Measurements from ENCODE around the gene SLCO2A1.

DNA sequence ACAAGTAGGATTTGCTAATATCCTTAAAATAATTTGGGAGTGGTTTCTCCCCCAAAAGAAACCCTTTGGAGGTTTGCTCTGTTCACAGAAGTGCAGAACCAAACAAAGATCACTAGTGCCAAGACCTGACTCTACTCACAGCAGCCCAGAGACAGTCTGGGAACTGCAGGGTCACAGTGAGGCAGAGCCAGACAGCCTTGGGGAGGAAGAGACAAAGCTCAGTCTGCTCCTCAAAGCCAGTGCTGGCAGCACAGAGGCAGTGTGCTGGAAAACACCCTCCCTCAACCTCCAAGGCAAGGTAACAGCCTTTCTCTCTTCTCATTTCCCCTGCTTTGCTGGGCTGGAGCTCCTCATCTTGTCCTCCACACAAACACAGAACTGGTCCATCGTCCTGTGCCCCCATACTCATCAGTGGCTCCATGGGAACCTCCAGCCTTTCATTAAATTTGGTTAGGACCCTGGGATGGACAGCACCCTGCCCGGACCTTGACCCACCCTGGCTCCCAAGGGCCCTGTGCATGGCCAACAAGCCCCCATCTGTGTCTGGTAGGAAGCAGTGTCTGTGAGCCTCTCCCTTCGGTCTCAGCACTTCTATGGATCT, 146.6 kb downstream of the SLCO2A1 start:
- TF ChIP-seq, protein P1, sequence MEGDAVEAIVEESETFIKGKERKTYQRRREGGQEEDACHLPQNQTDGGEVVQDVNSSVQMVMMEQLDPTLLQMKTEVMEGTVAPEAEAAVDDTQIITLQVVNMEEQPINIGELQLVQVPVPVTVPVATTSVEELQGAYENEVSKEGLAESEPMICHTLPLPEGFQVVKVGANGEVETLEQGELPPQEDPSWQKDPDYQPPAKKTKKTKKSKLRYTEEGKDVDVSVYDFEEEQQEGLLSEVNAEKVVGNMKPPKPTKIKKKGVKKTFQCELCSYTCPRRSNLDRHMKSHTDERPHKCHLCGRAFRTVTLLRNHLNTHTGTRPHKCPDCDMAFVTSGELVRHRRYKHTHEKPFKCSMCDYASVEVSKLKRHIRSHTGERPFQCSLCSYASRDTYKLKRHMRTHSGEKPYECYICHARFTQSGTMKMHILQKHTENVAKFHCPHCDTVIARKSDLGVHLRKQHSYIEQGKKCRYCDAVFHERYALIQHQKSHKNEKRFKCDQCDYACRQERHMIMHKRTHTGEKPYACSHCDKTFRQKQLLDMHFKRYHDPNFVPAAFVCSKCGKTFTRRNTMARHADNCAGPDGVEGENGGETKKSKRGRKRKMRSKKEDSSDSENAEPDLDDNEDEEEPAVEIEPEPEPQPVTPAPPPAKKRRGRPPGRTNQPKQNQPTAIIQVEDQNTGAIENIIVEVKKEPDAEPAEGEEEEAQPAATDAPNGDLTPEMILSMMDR (conservative IDR thresholded peaks at IDR 0.05 in 1 of 2, IDR thresholded peaks at IDR 0.05 in 1 of 2; ENCODE audit: low read depth in 1 of 2, low read length in 2 of 2): no peak
- no peak for TF ChIP-seq EZH2 (IDR thresholded peaks at IDR 0.05; ENCODE audit: low read length, missing control alignments)

Measured in fibroblast of lung (primary cell).